Breast epithelium (tissue), 4 donors: ENCODE measurements around the gene SLC35F1. TPM values are rescaled to one million over a fixed set of nuclear protein-coding genes. Genes with fewer than 3 reads are reported as not detected.

Source experiments
- DNase-seq, 2 donors: peaks; one replicate each; pipeline ENCODE4 v3.0.0-alpha.2; 2019; ENCODE audit warnings: low spot score in 2 of 2
- H3K27ac ChIP-seq, 2 donors: fragments of 200-600 bp; sonication (generic) in 1 of 2; one replicate each; pipeline ENCODE4 v1.5.1; 2016 to 2019; ENCODE audit warnings: mild to moderate bottlenecking in 1 of 2
- H3K27me3 ChIP-seq, 2 donors: fragments of 200-600 bp; sonication (generic) in 1 of 2; one replicate each; pipeline versions ENCODE4 v1.5.1 to v1.6.0; 2017 to 2019; ENCODE audit warnings: control low read depth in 1 of 2, mild to moderate bottlenecking in 1 of 2
- H3K36me3 ChIP-seq: fragments of 200-600 bp; one replicate; pipeline ENCODE4 v1.5.1; 2019
- H3K4me1 ChIP-seq, 2 donors: fragments of 200-600 bp; sonication (generic); one replicate each; pipeline ENCODE4 v1.5.1; 2016 to 2019; ENCODE audit warnings: control low read depth in 1 of 2
- H3K4me3 ChIP-seq, 3 donors: fragments of 200-600 bp; sonication (generic); 1 replicate in 2 of 3; 2 replicates in 1 of 3; pipeline ENCODE4 v1.5.1; 2016 to 2019; ENCODE audit warnings: mild to moderate bottlenecking in 3 of 3, moderate library complexity in 2 of 3
- H3K9me3 ChIP-seq, 2 donors: fragments of 200-600 bp; sonication (generic) in 1 of 2; one replicate each; pipeline ENCODE4 v1.5.1; 2016 to 2019; ENCODE audit warnings: control low read depth in 1 of 2
- POLR2A ChIP-seq: fragments of 450-650 bp; IDR thresholded peaks from one replicate; pipeline ENCODE4 v1.6.1; 2016; ENCODE audit warnings: antibody characterized with exemption, mild to moderate bottlenecking, moderate library complexity
- POLR2AphosphoS5 ChIP-seq, 3 donors: sonication (generic); formaldehyde crosslinking; IDR thresholded peaks; one replicate each; pipeline ENCODE4 v1.6.1; 2017; ENCODE audit warnings: antibody characterized with exemption in 3 of 3
- intact Hi-C: fragments of 100-400 bp; cut with DNase I; formaldehyde crosslinking; loops from one replicate; pipeline ENCODE4 v1.15.1; 2023; ENCODE audit warnings: low total_unique reads
- total RNA-seq, 3 donors: library from RNA; depleted of rRNA; stranded (reverse); fragments of >200 nt; gene quantifications; one replicate each; pipeline ENCODE4 v1.1.0, GENCODE V29; 2016
- TF ChIP-seq, protein P1 (sequence below), 3 donors: fragments of 450-650 bp; IDR thresholded peaks; one replicate each; pipeline ENCODE4 v1.5.1; 2016 to 2017; ENCODE audit warnings: antibody characterized with exemption in 3 of 3, mild to moderate bottlenecking in 3 of 3, moderate library complexity in 3 of 3

The SLC35F1 gene
- total RNA-seq, 3 donors from 2014 or later, result 0.66 to 2.5 (median 0.80) TPM

DNA sequence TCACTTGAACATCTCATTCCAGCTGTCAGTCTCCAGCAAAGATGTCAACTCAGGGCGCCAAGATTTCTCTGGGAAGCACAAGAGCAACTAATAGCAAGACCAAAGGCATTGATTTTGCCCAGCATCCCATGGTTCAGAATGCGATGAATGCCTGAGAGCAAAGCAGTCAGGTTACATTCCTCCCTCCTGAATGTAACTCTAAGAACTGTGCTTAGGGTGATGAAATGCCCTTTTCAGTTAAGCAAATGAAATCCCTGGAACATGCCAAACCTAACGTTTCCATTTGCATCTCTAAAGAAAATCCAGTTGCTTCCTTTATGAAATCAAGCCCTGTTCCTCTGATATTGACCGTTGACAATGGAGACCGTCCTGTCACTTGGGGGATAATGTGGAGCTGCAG is 417.1 kb downstream of the SLC35F1 start:
- no peaks in the 10 kb centered on the region for H3K36me3 ChIP-seq
- intact Hi-C loops, result no loop called here
- no peaks in the 10 kb centered on the region for H3K4me1 ChIP-seq
- no peak overlapping the region for H3K4me3 ChIP-seq
- no peak for DNase-seq
- TF ChIP-seq POLR2A (no peak), POLR2AphosphoS5 (IDR thresholded peaks at IDR 0.05) (no peak)
- TF ChIP-seq, protein P1, sequence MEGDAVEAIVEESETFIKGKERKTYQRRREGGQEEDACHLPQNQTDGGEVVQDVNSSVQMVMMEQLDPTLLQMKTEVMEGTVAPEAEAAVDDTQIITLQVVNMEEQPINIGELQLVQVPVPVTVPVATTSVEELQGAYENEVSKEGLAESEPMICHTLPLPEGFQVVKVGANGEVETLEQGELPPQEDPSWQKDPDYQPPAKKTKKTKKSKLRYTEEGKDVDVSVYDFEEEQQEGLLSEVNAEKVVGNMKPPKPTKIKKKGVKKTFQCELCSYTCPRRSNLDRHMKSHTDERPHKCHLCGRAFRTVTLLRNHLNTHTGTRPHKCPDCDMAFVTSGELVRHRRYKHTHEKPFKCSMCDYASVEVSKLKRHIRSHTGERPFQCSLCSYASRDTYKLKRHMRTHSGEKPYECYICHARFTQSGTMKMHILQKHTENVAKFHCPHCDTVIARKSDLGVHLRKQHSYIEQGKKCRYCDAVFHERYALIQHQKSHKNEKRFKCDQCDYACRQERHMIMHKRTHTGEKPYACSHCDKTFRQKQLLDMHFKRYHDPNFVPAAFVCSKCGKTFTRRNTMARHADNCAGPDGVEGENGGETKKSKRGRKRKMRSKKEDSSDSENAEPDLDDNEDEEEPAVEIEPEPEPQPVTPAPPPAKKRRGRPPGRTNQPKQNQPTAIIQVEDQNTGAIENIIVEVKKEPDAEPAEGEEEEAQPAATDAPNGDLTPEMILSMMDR (IDR thresholded peaks at IDR 0.05), result no peak
- no peaks in the 10 kb centered on the region for H3K9me3 ChIP-seq
- no peaks in the 10 kb centered on the region for H3K27me3 ChIP-seq
- no peak overlapping the region for H3K27ac ChIP-seq

DNA sequence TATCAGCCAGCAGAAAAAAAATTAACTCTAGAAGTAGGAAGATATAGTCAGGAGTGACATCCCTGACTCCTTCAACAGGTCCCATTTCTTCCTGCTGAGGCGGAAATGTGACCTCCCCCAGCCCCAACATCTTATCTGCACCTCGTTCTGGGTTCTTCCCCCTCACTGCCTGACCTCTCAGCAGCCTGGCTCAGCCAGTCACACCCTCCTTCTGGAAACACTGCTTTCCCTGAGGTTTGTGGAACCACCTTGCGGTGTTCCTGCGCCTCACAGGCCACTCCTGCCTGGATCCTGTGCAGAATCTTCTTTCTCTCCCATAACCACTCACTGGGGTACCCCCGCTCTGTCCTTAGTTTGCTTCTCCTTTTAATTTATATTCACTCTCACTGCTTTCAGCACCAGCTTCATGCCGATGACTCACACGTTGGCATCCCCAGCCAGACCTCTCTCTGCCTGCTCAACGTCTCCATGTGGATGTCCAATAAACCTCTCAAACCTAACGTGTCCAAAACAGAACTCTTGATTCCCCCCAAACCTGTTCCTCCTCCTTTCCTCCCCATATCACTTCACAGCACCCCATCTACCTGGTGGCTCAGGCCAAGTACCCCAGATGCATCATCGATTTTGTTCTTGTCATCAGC is 418.3 kb downstream of the SLC35F1 start:
- H3K36me3 ChIP-seq, result no peaks in the 10 kb centered on the region
- H3K27ac ChIP-seq, result no peak overlapping the region
- H3K4me3 ChIP-seq, result no peak overlapping the region
- H3K9me3 ChIP-seq, result no peaks in the 10 kb centered on the region
- no peaks in the 10 kb centered on the region for H3K4me1 ChIP-seq
- no peak for TF ChIP-seq POLR2AphosphoS5 (IDR thresholded peaks at IDR 0.05)
- TF ChIP-seq POLR2A, result no peak
- TF ChIP-seq, protein P1 (IDR thresholded peaks at IDR 0.05), result no peak
- intact Hi-C loops, result no loop called here
- DNase-seq, result no peak
- no peaks in the 10 kb centered on the region for H3K27me3 ChIP-seq

DNA sequence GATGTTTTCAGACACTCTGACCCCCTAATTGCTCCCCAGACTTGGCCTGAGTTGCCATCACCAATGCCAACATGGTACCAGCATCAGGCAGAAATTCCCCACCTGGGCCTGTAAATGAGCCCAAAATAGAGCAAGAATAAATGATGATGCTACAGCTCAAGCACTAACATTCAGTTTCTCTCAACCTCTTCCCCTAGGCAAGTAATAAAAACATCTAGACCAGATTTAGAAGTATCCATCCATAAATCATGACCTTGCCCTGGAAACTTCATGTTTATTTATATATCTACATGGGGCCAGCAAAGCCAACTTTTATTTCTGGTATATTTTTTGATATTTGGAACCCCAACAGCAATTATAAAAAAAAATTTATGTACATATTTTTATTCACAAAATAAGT is 419.6 kb downstream of the SLC35F1 start:
- no peak overlapping the region for H3K4me3 ChIP-seq
- no peaks in the 10 kb centered on the region for H3K27me3 ChIP-seq
- no peaks in the 10 kb centered on the region for H3K9me3 ChIP-seq
- no peak overlapping the region for H3K27ac ChIP-seq
- no peaks in the 10 kb centered on the region for H3K4me1 ChIP-seq
- intact Hi-C loops, result no loop called here
- no peaks in the 10 kb centered on the region for H3K36me3 ChIP-seq
- TF ChIP-seq POLR2A (no peak), POLR2AphosphoS5 (IDR thresholded peaks at IDR 0.05) (no peak)
- TF ChIP-seq, protein P1 (IDR thresholded peaks at IDR 0.05), result no peak
- DNase-seq, result no peak

GRCh38 chr6:118327237-118327636 is 420.2 kb downstream of the SLC35F1 start:
- H3K36me3 ChIP-seq, result no peaks in the 10 kb centered on the region
- no peaks in the 10 kb centered on the region for H3K27me3 ChIP-seq
- no peak for DNase-seq
- TF ChIP-seq POLR2A (no peak), POLR2AphosphoS5 (IDR thresholded peaks at IDR 0.05) (no peak)
- TF ChIP-seq, protein P1 (IDR thresholded peaks at IDR 0.05), result no peak
- no peaks in the 10 kb centered on the region for H3K4me1 ChIP-seq
- H3K27ac ChIP-seq, result no peak overlapping the region
- H3K9me3 ChIP-seq, result no peaks in the 10 kb centered on the region
- no peak overlapping the region for H3K4me3 ChIP-seq
- intact Hi-C loops, result no loop called here

DNA sequence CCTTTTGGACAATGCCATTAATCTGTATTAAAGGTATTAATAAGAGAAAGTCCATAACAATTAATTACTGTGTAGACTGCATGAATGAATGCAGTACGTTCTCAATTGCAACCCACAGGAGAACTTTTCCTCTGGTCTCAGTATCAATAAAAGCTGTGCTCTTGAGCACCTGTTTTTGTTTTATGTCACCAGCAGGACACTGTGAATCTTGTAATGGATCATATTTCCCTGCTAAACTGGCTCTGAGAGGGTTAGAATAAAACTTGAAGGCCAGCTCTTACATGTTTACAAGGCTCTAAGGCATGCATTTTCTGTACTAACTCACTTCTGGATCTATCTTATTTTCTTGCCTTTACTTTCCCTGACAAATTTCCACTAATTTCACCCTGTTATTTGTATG is 426.7 kb downstream of the SLC35F1 start:
- no peak for TF ChIP-seq POLR2AphosphoS5 (IDR thresholded peaks at IDR 0.05)
- TF ChIP-seq, protein P1 (IDR thresholded peaks at IDR 0.05), result no peak
- no peak for TF ChIP-seq POLR2A
- intact Hi-C loops, result no loop called here
- DNase-seq, result no peak
- Histone ChIP-seq H3K27ac (no peak overlapping the region), H3K4me1 (no peaks in the 10 kb centered on the region), H3K9me3 (peaks cover 3 to 5% of the 10 kb centered on the region in 2 donors), H3K27me3 (no peaks in the 10 kb centered on the region), H3K4me3 (no peak overlapping the region), H3K36me3 (no peaks in the 10 kb centered on the region)
